HG03354 (cell line): ENCODE measurements around the gene TCFL5.
"Not testable (repeated sequence)": the region's sequence is repeated elsewhere in the genome, so short reads cannot be mapped to it uniquely, and the experiment has no call there.

Source experiments
- ATAC-seq: cut with Tn5 transposase; IDR thresholded peaks from one replicate; pipeline ENCODE4 v1.9.1; 2021; ENCODE audit warnings: mild to moderate bottlenecking; ENCODE audit not compliant: unreplicated experiment, poor library complexity, severe bottlenecking

Gene TCFL5

GRCh38 chr20:62859721-62860120 is 1.9 kb downstream of the TCFL5 start:
- ATAC-seq = no peak

GRCh38 chr20:62858058-62858830 is 3.4 kb downstream of the TCFL5 start:
- no peak for ATAC-seq

GRCh38 chr20:62856931-62857619 is 4.5 kb downstream of the TCFL5 start:
- ATAC-seq = no peak

GRCh38 chr20:62855120-62855519 is 6.5 kb downstream of the TCFL5 start:
- no peak for ATAC-seq

GRCh38 chr20:62854121-62854520 is 7.5 kb downstream of the TCFL5 start:
- ATAC-seq = no peak

GRCh38 chr20:62853304-62853703 is 8.3 kb downstream of the TCFL5 start:
- ATAC-seq = not testable (repeated sequence)

GRCh38 chr20:62852841-62853240 is 8.8 kb downstream of the TCFL5 start:
- ATAC-seq = no peak

GRCh38 chr20:62852196-62852595 is 9.4 kb downstream of the TCFL5 start:
- ATAC-seq = no peak

- ATAC-seq = no peak
Observed at GRCh38 chr20:62850333-62850974, 11.2 kb downstream of the TCFL5 start.

GRCh38 chr20:62849431-62849830 is 12.2 kb downstream of the TCFL5 start:
- ATAC-seq = no peak

- not testable (repeated sequence) for ATAC-seq
Observed at GRCh38 chr20:62848917-62849316, 12.7 kb downstream of the TCFL5 start.

- ATAC-seq = no peak
Observed at GRCh38 chr20:62846166-62846890, 15.3 kb downstream of the TCFL5 start.

- ATAC-seq = no peak
Observed at GRCh38 chr20:62845416-62846160, 16.0 kb downstream of the TCFL5 start.

GRCh38 chr20:62844182-62844581 is 17.4 kb downstream of the TCFL5 start:
- ATAC-seq = no peak

- no peak for ATAC-seq
Observed at GRCh38 chr20:62843656-62844055, 18.0 kb downstream of the TCFL5 start.

GRCh38 chr20:62841705-62842212 is 19.9 kb downstream of the TCFL5 start:
- ATAC-seq = no peak

GRCh38 chr20:62840244-62841197 is 21.1 kb downstream of the TCFL5 start:
- ATAC-seq = no peak

- ATAC-seq = no peak
Observed at GRCh38 chr20:62839816-62840215, 21.8 kb downstream of the TCFL5 start.
